ENCODE measurements around the gene ARL5B. TPM values are rescaled to one million over a fixed set of nuclear protein-coding genes. Genes with fewer than 3 reads are reported as not detected.
"Not testable (repeated sequence)": the region's sequence is repeated elsewhere in the genome, so short reads cannot be mapped to it uniquely, and the experiment has no call there.

ARL5B gene
- polyA plus RNA-seq (2012; ENCODE audit: missing spikeins) = 8.5 TPM

- DNase-seq (ENCODE audit: insufficient read length) (peak; percentile 84), FAIRE-seq (peak; percentile 99)
- peak; percentile 47; the same call in 1 of the 2 replicates for TF ChIP-seq TAF1 (IDR thresholded peaks at IDR 0.05; ENCODE audit: borderline replicate concordance, low read depth, low read length)
- peak; percentile 92 for TF ChIP-seq POLR2A (IDR thresholded peaks at IDR 0.05; ENCODE audit: low read depth, low read length)
- TF ChIP-seq POLR2AphosphoS5 (IDR thresholded peaks at IDR 0.05; ENCODE audit: low read depth, low read length) = peak; percentile 86
Observed at GRCh38 chr10:18659125-18659818, at the start of gene ARL5B. TSS of gene ARL5B (plus strand) at chr10:18659431. CDS start at chr10:18659638, 207 bp downstream.

GRCh38 chr10:18610517-18610916, 48.7 kb upstream of the ARL5B start:
- no peak for TF ChIP-seq TAF1 (IDR thresholded peaks at IDR 0.05; ENCODE audit: borderline replicate concordance, low read depth, low read length)
- TF ChIP-seq POLR2AphosphoS5 (IDR thresholded peaks at IDR 0.05; ENCODE audit: low read depth, low read length) = no peak
- no peak for TF ChIP-seq POLR2A (IDR thresholded peaks at IDR 0.05; ENCODE audit: low read depth, low read length)
- no peak for FAIRE-seq
- DNase-seq (ENCODE audit: insufficient read length) = no peak

- TF ChIP-seq POLR2A (IDR thresholded peaks at IDR 0.05; ENCODE audit: low read depth, low read length) (no peak), TAF1 (IDR thresholded peaks at IDR 0.05; ENCODE audit: borderline replicate concordance, low read depth, low read length) (no peak), POLR2AphosphoS5 (IDR thresholded peaks at IDR 0.05; ENCODE audit: low read depth, low read length) (no peak)
- DNase-seq (ENCODE audit: insufficient read length) (no peak), FAIRE-seq (no peak)
Observed at GRCh38 chr10:18611168-18611567, 48.1 kb upstream of the ARL5B start.

GRCh38 chr10:18615618-18616017, 43.6 kb upstream of the ARL5B start:
- no peak for TF ChIP-seq POLR2A (IDR thresholded peaks at IDR 0.05; ENCODE audit: low read depth, low read length)
- no peak for TF ChIP-seq POLR2AphosphoS5 (IDR thresholded peaks at IDR 0.05; ENCODE audit: low read depth, low read length)
- TF ChIP-seq TAF1 (IDR thresholded peaks at IDR 0.05; ENCODE audit: borderline replicate concordance, low read depth, low read length) = no peak
- no peak for FAIRE-seq
- no peak for DNase-seq (ENCODE audit: insufficient read length)

- no peak for DNase-seq (ENCODE audit: insufficient read length)
- no peak for FAIRE-seq
- TF ChIP-seq POLR2AphosphoS5 (IDR thresholded peaks at IDR 0.05; ENCODE audit: low read depth, low read length) (no peak), POLR2A (IDR thresholded peaks at IDR 0.05; ENCODE audit: low read depth, low read length) (no peak), TAF1 (IDR thresholded peaks at IDR 0.05; ENCODE audit: borderline replicate concordance, low read depth, low read length) (no peak)
Observed at GRCh38 chr10:18616337-18616736, 42.9 kb upstream of the ARL5B start.

GRCh38 chr10:18619016-18619415, 40.2 kb upstream of the ARL5B start:
- DNase-seq (ENCODE audit: insufficient read length) (no peak), FAIRE-seq (no peak)
- TF ChIP-seq TAF1 (IDR thresholded peaks at IDR 0.05; ENCODE audit: borderline replicate concordance, low read depth, low read length) (no peak), POLR2A (IDR thresholded peaks at IDR 0.05; ENCODE audit: low read depth, low read length) (no peak), POLR2AphosphoS5 (IDR thresholded peaks at IDR 0.05; ENCODE audit: low read depth, low read length) (no peak)

GRCh38 chr10:18620856-18621255, 38.4 kb upstream of the ARL5B start:
- DNase-seq (ENCODE audit: insufficient read length) (no peak), FAIRE-seq (no peak)
- TF ChIP-seq POLR2A (IDR thresholded peaks at IDR 0.05; ENCODE audit: low read depth, low read length) (no peak), TAF1 (IDR thresholded peaks at IDR 0.05; ENCODE audit: borderline replicate concordance, low read depth, low read length) (no peak), POLR2AphosphoS5 (IDR thresholded peaks at IDR 0.05; ENCODE audit: low read depth, low read length) (no peak)

- FAIRE-seq; DNase-seq (ENCODE audit: insufficient read length): not testable (repeated sequence)
Observed at GRCh38 chr10:18623671-18624070, 35.6 kb upstream of the ARL5B start.

- FAIRE-seq (no peak), DNase-seq (ENCODE audit: insufficient read length) (no peak)
- no peak for TF ChIP-seq POLR2A (IDR thresholded peaks at IDR 0.05; ENCODE audit: low read depth, low read length)
- TF ChIP-seq POLR2AphosphoS5 (IDR thresholded peaks at IDR 0.05; ENCODE audit: low read depth, low read length) = no peak
Observed at GRCh38 chr10:18625886-18626285, 33.3 kb upstream of the ARL5B start.

- DNase-seq (ENCODE audit: insufficient read length); FAIRE-seq: not testable (repeated sequence)
Observed at GRCh38 chr10:18627452-18628018, 31.7 kb upstream of the ARL5B start.

GRCh38 chr10:18632500-18632899, 26.7 kb upstream of the ARL5B start:
- FAIRE-seq; DNase-seq (ENCODE audit: insufficient read length): not testable (repeated sequence)

More at GRCh38 chr10:18627452-18628018, 31.7 kb upstream of the ARL5B start:
- peak; percentile 19; the same call in 1 of the 2 replicates for TF ChIP-seq POLR2A (IDR thresholded peaks at IDR 0.05; ENCODE audit: low read depth, low read length)

- TF ChIP-seq POLR2A (IDR thresholded peaks at IDR 0.05; ENCODE audit: low read depth, low read length) (no peak), TAF1 (IDR thresholded peaks at IDR 0.05; ENCODE audit: borderline replicate concordance, low read depth, low read length) (no peak), POLR2AphosphoS5 (IDR thresholded peaks at IDR 0.05; ENCODE audit: low read depth, low read length) (no peak)
- FAIRE-seq (no peak), DNase-seq (ENCODE audit: insufficient read length) (no peak)
Observed at GRCh38 chr10:18635995-18636394, 23.2 kb upstream of the ARL5B start.

- not testable (repeated sequence) for DNase-seq (ENCODE audit: insufficient read length); FAIRE-seq
Observed at GRCh38 chr10:18637400-18637799, 21.8 kb upstream of the ARL5B start.

GRCh38 chr10:18639719-18640118, 19.5 kb upstream of the ARL5B start:
- DNase-seq (ENCODE audit: insufficient read length); FAIRE-seq: not testable (repeated sequence)

Data from GM12892 (cell line).